ENCODE data around the gene ZBTB24.

ZBTB24 gene

DNA sequence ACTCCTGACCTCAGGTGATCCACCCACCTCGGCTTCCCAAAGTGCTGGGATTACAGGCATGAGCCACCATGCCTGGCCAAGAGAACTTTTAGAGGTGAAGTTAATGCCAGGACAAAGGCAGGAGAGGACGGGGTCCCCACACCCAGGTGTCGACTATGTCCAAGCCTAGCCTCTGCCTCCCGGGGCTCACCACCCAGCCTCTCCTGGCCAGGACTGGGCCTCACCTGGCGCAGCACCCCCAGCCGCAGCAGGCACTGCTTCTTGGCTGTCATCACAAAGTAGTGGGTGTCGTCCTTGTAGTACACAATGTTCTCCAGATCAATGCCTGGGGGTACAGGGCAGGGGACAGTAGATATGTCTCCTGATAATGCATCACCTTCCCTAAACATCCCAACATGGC lies 31.6 kb downstream of the ZBTB24 start:
- TF ChIP-seq, protein P1, sequence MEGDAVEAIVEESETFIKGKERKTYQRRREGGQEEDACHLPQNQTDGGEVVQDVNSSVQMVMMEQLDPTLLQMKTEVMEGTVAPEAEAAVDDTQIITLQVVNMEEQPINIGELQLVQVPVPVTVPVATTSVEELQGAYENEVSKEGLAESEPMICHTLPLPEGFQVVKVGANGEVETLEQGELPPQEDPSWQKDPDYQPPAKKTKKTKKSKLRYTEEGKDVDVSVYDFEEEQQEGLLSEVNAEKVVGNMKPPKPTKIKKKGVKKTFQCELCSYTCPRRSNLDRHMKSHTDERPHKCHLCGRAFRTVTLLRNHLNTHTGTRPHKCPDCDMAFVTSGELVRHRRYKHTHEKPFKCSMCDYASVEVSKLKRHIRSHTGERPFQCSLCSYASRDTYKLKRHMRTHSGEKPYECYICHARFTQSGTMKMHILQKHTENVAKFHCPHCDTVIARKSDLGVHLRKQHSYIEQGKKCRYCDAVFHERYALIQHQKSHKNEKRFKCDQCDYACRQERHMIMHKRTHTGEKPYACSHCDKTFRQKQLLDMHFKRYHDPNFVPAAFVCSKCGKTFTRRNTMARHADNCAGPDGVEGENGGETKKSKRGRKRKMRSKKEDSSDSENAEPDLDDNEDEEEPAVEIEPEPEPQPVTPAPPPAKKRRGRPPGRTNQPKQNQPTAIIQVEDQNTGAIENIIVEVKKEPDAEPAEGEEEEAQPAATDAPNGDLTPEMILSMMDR (IDR thresholded peaks at IDR 0.05): no peak
- Histone ChIP-seq H3K27ac (peak overlapping the region; percentile 95), H3K4me1 (ENCODE audit: control insufficient read depth in 1 of 2, insufficient read depth in 1 of 2, low read depth in 1 of 2, low read length in 1 of 2) (peaks cover 52 to 56% of the 10 kb centered on the region in 2 experiments), H3K9me3 (no peaks in the 10 kb centered on the region), H3K4me3 (ENCODE audit: low read depth in 1 of 2, low read length in 1 of 2) (no peak overlapping the region), H3K27me3 (no peaks in the 10 kb centered on the region), H3K36me3 (peaks cover 75% of the 10 kb centered on the region)

DNA sequence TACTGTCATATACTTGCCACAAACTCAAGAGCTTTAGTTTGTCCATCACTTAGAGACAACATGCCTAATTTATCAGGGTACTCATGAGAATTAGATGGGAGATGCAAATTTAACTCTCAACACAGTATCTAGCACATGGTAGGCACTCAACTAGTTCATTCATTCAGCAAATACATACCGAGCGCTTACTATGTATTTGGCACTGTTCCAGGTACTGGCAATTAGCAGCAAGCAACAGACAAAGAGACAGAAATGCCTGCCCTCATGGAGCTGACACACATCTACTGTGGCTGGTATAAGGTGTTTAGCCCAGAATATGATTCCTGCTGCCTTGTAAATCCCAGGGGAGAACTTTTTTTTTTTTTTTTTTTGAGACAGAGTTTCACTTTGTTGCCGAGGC lies 32.2 kb downstream of the ZBTB24 start:
- Histone ChIP-seq H3K4me3 (ENCODE audit: low read depth in 1 of 2, low read length in 1 of 2) (no peak overlapping the region), H3K9me3 (no peaks in the 10 kb centered on the region), H3K36me3 (peaks cover 81% of the 10 kb centered on the region), H3K27me3 (no peaks in the 10 kb centered on the region), H3K4me1 (ENCODE audit: control insufficient read depth in 1 of 2, insufficient read depth in 1 of 2, low read depth in 1 of 2, low read length in 1 of 2) (peaks cover 48 to 50% of the 10 kb centered on the region in 2 experiments), H3K27ac (no peak overlapping the region)
- TF ChIP-seq, protein P1 (IDR thresholded peaks at IDR 0.05): no peak

DNA sequence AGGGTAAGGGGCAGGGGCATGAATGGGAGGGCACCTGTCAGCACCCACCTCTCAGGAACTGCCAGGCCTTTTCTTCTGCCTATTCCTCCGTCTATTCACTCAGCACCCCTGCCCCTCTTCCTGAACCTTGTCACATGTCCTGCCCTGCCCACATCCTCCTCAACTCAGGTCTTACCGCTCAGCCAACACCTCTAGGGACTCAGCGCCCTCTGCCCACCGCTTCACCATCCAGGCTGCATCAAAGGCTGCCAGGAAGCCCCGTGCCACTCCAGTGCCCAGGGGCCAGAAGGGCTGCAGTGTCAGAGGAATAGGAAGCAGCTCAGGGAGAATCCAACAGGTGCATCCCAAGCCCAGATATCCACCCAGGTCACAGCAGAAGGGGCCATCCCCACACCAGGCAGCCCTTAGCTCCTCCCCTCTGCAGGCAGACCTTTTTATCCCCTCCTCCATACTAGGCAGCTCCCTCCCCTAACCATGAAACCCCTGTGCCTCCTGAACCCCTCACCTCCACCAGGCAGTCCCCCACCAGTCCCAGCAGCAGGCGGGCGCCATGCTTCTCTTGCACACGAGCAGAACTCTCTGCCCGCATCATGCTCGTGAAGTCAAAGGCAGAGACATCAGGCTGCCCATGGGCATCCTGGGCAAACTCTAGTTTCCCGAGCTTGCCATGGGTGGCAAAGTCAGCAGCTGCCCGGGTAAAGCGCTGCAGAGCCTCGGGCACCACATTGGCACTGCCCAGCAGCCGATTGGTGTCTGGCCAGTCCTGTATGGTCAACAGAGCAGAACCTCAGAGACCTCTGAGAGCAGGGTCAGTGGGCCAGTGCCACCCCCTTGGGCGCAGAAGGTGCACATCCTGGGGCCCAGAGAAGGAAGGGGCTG lies 33.0 kb downstream of the ZBTB24 start:
- no peak overlapping the region for H3K4me3 ChIP-seq (ENCODE audit: low read depth in 1 of 2, low read length in 1 of 2)
- peaks cover 88% of the 10 kb centered on the region for H3K36me3 ChIP-seq
- TF ChIP-seq, protein P1 (IDR thresholded peaks at IDR 0.05): no peak
- no peaks in the 10 kb centered on the region for H3K27me3 ChIP-seq
- H3K4me1 ChIP-seq (ENCODE audit: control insufficient read depth in 1 of 2, insufficient read depth in 1 of 2, low read depth in 1 of 2, low read length in 1 of 2): peaks cover 48 to 49% of the 10 kb centered on the region in 2 experiments
- peak overlapping the region; percentile 20 for H3K27ac ChIP-seq
- no peaks in the 10 kb centered on the region for H3K9me3 ChIP-seq

DNA sequence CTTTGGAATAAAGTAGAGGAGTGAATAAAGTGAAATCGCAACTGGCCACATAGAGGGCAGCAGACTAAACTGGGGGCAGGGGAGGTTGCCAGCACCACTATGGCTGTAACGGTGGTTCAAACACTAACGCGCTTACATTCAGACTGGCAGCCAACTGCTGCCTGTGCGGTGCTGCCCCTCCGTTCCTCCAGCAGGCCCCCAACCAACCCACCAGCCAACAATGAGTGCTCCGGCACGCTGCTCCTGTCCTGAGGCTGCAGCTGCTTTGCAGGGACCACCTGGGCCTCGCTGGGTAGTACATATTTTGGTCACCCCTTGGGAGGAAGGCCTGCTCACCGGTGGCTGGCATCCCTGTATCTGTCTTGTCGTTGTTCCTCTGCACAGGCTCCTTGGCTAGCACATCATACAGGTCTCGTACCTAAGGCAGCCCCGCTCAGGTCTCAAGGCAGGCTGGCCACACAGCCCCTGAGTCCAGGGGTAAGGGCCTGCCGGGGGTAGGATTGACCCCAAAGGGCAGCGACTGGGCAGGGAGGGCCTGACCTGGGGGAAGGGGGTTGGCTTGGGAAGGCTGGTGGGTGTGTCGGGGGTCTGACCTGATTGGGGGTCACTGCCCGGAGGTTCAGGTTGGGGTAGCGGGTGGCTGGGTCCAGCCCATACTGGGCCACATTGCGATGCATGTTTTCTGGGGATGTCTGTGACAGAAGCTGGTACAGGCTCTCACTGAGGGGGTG lies 33.8 kb downstream of the ZBTB24 start:
- Histone ChIP-seq H3K4me3 (ENCODE audit: low read depth in 1 of 2, low read length in 1 of 2) (no peak overlapping the region), H3K4me1 (ENCODE audit: control insufficient read depth in 1 of 2, insufficient read depth in 1 of 2, low read depth in 1 of 2, low read length in 1 of 2) (peaks cover 42 to 43% of the 10 kb centered on the region in 2 experiments), H3K9me3 (no peaks in the 10 kb centered on the region), H3K36me3 (peaks cover 96% of the 10 kb centered on the region), H3K27ac (peak overlapping the region; percentile 43), H3K27me3 (no peaks in the 10 kb centered on the region)
- TF ChIP-seq, protein P1 (IDR thresholded peaks at IDR 0.05): no peak

DNA sequence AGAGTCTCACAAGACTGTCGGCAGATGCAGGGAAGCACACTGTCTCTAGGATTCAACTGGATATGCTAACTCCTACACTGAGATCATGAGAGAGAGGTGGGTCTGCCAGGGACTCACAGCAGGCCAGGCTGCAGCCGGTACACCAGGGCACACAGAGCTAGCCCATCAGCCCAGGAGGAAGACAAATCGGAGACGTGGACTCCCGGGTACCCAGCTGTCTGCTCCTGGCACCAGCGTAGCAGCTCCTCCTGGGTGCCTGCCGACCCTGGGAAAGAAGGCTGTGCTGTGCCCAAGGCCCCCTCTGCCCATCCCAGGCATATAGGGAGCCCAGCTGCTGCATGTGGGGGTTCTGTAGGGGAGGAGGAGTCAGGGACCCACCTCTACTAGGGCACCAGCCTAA lies 34.4 kb downstream of the ZBTB24 start:
- H3K4me1 ChIP-seq (ENCODE audit: control insufficient read depth in 1 of 2, insufficient read depth in 1 of 2, low read depth in 1 of 2, low read length in 1 of 2): peaks cover 36 to 37% of the 10 kb centered on the region in 2 experiments
- no peaks in the 10 kb centered on the region for H3K27me3 ChIP-seq
- H3K9me3 ChIP-seq: no peaks in the 10 kb centered on the region
- peaks cover 99% of the 10 kb centered on the region for H3K36me3 ChIP-seq
- peak overlapping the region; percentile 43 for H3K27ac ChIP-seq
- TF ChIP-seq, protein P1 (IDR thresholded peaks at IDR 0.05): no peak
- no peak overlapping the region for H3K4me3 ChIP-seq (ENCODE audit: low read depth in 1 of 2, low read length in 1 of 2)
